Raji (cell line): Measurements from ENCODE around the gene MATCAP1.

Experiments
- POLR2A ChIP-seq: IDR thresholded peaks from 2 replicates; pipeline ENCODE4 v1.6.1; 2011; ENCODE audit warnings: low read depth, low read length, control low read depth; ENCODE audit not compliant: insufficient read depth

MATCAP1 gene

GRCh38 chr16:67177743-67178699 is 5.7 kb downstream of the MATCAP1 start:
- TF ChIP-seq POLR2A = no peak

GRCh38 chr16:67176662-67177061 is 7.1 kb downstream of the MATCAP1 start:
- no peak for TF ChIP-seq POLR2A

- no peak for TF ChIP-seq POLR2A
These were observed 9.0 kb downstream of the MATCAP1 start for GRCh38 chr16:67174706-67175231.

GRCh38 chr16:67173808-67174705 is 9.7 kb downstream of the MATCAP1 start:
- no peak for TF ChIP-seq POLR2A

GRCh38 chr16:67173323-67173722 is 10.4 kb downstream of the MATCAP1 start:
- no peak for TF ChIP-seq POLR2A

- no peak for TF ChIP-seq POLR2A
These were observed 12.7 kb downstream of the MATCAP1 start for GRCh38 chr16:67170949-67171649.

GRCh38 chr16:67170168-67170948 is 13.4 kb downstream of the MATCAP1 start, which contains the start of gene NOL3:
Gene NOL3 (plus strand): TSS chr16:67170538.
- TF ChIP-seq POLR2A = no peak; the same call in 1 of the 2 replicates

- TF ChIP-seq POLR2A = no peak
These were observed 14.1 kb downstream of the MATCAP1 start for GRCh38 chr16:67169642-67170167.

GRCh38 chr16:67169011-67169451 is 14.7 kb downstream of the MATCAP1 start:
- no peak for TF ChIP-seq POLR2A

GRCh38 chr16:67167588-67167987 is 16.2 kb downstream of the MATCAP1 start:
- no peak for TF ChIP-seq POLR2A

GRCh38 chr16:67166598-67167168 is 17.1 kb downstream of the MATCAP1 start:
- TF ChIP-seq POLR2A = no peak

GRCh38 chr16:67166110-67166547 is 17.6 kb downstream of the MATCAP1 start:
- no peak for TF ChIP-seq POLR2A
